Hematopoietic multipotent progenitor cell treated with erythropoietin and hydrocortisone succinate and interleukin-3 and kit ligand, for 15 days (in vitro differentiated cells): ENCODE data around the gene SAMD4B.
A peak's percentile ranks its signal among the peaks of the same experiment; 100 is the strongest.
"Not testable (repeated sequence)": the region's sequence is repeated elsewhere in the genome, so short reads cannot be mapped to it uniquely, and the experiment has no call there.

Experiments
- DNase-seq: peaks from one replicate; pipeline ENCODE4 v3.0.0-alpha.2; 2015; ENCODE audit warnings: low spot score

SAMD4B gene

DNA sequence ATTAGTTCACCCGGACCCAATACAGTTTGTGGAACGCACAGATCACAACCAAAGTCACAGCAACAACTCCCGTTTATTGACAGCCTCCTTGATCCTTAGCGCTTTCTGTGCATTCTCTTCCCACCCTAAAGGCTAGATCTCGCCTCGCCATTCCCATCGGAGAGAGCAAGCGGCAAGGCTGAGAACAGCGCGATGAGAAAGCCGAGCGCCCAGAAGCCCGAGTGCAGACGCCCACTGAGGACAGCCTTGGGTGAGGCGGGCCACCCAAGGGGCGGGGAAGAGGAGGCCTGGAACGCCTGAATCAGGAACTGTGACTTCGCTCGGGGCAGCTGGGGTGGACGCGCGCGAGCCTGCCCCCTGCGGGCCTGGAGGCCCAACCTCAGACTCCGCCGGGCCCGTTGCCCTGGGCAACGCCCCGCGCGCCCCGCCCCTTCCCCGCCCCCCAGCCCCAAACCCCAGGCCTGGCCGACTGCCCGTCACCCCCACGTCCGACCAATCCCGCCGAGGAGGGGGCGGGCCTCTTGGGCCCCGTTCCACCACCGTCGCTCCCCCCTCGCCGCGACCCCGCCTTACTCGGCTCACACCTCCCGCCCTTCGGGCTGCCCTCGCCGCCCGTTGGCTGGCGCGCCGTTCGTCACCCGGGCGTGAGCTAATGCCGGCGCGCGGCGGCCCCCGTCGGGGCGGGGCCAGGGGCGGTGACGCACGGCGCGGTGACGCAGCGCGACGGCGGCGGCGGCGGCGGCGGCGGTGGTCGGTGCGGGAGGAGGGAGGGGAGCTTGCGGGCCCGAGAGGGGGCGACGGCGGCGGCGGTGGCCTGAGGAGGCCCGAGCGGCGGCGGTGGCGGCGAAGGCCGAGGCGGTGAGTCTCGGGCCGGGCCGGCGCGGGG lies at the start of gene SAMD4B:
TSS of gene SAMD4B (plus strand) at position 703 of the 886 bp plus-strand sequence. CDS start 14,473 bp downstream, outside the sequence.
- DNase-seq: peak; percentile 99

DNA sequence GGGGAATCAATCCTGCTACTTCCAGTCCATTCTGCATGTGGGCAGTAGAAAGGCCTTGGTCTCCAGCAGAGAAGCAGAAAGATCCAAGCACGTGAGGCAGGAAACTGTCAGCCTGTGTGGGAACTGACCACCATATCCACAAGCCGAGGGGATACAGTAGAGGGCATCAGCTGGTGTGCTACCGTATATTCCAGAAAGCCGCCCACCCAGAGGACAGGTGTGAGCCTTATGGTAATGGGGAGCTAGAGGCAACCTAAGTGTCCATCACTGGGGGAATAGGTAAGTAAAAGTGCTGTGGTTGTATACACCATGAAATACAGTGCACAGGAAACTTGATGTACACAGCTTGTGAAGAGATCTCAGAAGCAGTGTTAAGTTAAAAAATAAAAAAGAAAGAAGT lies 48.8 kb upstream of the SAMD4B start:
- no peak for DNase-seq

- DNase-seq: no peak
Measured at GRCh38 chr19:39296055-39296645, 46.1 kb upstream of the SAMD4B start, which contains the start of gene IFNL1. IFNL1 (plus strand) TSS chr19:39296407; CDS start chr19:39296422, 15 bp downstream.

DNA sequence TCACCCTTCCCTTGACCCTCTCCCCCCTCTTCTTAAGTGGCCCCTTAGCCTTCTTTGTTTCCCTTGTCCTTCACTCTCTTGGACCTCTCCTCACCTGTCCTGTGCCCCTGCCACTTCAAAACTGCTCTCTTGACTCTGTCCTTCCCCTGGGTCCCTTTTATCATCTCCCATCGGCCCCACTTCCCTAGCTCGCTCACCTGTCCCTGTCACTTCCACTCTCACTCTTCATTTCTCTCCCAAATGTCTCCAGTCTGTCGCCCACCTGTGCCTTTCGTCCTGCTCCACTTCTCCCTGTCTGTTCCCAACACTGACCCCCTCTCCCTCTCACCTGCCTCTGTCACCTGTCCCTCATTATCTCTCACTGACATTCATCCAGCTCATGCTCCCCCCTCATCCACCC lies 45.3 kb upstream of the SAMD4B start:
- DNase-seq: no peak

- DNase-seq: no peak
Measured at GRCh38 chr19:39297931-39298634, 44.1 kb upstream of the SAMD4B start.

DNA sequence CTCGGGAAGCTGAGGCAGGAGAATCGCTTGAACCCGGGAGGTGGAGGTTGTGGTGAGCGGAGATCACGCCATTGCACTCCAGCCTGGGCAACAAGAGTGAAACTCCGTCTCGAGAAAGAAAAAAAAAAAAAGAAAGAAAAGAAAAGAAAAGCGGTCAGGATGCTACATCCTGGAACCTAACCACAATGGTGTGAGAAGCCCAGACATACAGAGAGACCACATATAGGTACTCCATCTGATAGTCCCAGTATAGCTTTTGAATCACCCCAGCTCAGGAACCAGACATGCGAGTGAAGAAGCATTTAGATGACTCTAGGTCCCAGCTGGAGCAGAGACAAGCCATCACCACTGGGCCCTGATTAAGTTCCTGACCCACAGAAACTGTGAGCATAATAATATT lies 42.8 kb upstream of the SAMD4B start:
- DNase-seq: no peak

GRCh38 chr19:39299832-39300231 lies 42.4 kb upstream of the SAMD4B start:
- no peak for DNase-seq

DNA sequence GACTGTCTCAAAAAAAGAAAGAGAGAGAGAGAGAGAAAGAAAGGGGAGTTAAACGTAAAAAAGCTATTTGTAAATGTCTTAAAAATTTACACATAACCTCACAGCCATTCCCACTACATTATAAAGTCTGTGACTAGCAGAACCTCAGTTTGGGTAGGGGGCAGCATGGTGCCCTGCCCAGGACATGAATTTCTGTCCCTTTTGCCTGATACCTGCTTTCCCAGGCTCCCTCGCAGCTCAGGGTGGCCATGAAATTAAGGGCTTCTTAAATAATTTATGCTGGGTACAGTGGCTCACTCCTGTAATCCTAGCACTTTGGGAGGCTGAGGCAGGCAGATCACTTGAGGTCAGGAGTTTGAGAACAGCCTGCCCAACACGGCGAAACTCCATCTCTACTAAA lies 41.2 kb upstream of the SAMD4B start:
- DNase-seq: no peak

DNA sequence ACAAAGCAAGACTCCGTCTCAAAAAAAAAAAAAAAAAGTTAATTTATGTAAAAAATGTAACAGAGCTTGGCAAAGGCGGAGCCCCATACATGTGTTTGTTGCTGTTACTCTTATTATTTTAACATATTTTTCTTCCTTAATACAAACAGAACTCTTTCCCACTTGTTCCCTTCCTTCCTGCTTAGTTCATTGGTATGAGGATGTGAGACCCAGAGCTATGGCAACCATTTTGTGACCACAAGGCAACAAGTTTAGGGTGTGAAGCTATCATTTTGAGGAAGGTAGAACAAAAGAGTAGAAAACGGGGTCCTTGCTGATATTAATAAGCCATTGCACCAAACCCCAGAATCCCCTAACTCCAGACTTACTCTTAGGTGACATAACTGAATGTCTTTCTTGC lies 40.7 kb upstream of the SAMD4B start:
- DNase-seq: no peak

DNA sequence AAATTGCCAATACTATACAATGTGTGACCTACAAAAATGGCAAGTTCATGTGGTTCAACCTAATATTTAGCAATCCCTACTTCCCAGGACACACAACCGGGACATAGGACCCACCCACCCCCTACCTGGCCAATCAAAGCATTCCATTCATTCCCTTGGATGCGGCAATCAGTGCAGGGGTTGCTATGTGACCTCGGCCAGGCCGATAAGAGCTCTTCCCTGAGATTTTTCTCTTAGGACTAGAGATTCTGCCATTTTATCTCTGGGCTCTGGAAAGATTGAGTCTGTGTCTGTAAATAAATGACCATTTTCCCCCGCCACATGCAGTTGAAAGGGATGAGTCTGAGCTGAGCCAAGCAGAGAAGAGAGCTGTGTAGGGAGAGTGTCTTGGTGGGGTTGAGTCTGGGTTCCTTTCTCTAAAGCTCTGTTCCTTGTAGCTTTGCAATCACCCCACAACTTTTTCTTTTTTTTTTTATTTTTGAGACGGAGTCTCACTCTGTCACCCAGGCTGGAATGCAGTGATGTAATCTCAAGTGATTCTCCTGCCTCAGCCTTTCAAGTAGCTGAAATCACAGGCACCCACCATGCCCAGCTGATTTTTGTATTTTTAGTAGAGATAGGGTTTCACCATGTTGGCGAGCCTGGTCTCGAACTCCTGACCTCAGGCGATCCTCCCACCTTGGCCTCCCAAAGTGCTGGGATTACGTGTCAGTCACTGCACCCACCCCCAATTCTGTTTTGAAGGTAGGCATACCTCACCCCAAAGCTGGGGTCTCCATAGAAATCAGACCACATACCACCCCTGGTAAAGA lies 38.6 kb upstream of the SAMD4B start:
- DNase-seq: no peak

- DNase-seq: no peak
Measured at GRCh38 chr19:39304185-39304513, 38.1 kb upstream of the SAMD4B start.

DNA sequence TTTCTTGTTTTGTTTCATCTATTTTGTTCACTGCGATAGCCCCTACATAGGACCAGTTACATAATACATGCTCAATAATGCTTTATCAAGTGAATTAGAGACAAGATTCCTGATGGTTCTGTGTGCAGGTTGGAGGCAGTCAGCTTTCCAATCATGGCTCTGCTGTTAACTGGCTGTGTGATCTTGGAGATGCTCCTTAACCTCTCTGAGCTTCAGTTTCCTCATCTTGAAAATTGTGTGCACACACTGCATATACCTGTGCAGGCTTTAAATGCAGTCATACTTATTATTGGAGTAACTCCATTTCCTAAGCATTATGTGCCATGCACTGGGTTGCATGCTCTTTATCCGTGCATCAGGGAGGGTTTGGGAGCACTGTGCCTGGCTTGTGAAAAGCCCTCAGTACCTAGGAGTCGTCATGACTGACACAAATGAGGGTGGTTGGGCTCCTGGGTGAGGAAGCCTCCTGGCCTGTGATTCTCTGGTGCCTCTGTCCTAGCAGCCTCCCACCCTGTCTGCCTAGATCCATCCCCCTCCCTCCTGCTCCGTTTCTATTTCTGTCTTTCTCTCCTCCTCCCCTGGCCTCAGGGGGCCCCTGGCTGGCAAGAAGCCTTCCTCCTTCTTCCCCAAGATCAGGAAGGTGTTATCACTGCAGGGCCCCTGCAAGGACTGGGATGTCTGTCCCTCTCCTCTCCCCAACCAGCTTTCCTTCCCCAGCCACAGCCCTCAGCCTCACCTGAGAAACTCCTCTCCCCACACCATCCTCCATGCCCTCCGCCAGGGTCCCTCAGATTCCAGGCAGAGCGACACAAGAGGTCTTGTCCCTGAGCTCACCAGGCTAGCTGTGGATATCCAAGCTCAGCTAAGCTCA lies 37.3 kb upstream of the SAMD4B start:
- no peak for DNase-seq

- no peak for DNase-seq
Measured at GRCh38 chr19:39306075-39306474, 36.1 kb upstream of the SAMD4B start.

DNA sequence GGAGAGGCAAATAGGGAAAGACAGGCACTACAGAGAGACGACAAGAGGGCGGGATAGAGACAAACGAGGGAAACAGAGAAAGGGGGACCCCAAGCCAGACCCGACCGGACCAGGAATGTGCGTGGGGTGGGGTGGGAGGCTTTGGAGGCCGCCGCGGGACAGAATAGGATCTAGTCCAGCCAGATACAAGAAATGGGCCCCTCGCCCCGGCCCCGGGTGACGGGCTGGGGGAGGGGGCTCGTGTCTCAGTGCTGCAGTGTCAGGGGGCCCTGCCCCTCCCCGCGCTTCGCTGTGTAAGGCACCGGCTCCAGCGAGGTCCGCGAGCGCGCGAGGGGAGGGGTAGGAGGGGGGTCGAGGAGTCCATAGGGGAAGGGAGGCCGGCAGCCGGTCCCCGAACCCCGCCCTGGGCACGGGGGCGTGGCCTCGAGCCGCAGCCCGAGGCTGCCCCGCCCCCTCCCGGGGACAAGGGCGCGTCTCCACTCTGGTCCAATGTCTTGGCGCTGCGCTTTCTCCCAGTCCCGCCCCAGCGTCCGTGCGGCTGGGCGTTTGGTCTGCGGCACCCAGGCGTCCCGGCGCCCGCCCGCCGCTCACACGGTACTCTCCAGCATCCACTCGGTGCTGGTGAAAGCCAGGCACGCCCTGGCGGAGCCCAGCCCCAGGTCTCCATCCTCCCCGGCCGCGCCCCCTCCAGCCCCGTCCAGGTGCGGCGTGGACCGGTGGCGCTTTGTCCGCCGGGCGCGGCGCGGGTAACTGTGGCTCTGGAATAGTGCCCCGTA lies 35.0 kb upstream of the SAMD4B start:
- no peak for DNase-seq

GRCh38 chr19:39307822-39308530 lies 34.2 kb upstream of the SAMD4B start:
- no peak for DNase-seq

DNA sequence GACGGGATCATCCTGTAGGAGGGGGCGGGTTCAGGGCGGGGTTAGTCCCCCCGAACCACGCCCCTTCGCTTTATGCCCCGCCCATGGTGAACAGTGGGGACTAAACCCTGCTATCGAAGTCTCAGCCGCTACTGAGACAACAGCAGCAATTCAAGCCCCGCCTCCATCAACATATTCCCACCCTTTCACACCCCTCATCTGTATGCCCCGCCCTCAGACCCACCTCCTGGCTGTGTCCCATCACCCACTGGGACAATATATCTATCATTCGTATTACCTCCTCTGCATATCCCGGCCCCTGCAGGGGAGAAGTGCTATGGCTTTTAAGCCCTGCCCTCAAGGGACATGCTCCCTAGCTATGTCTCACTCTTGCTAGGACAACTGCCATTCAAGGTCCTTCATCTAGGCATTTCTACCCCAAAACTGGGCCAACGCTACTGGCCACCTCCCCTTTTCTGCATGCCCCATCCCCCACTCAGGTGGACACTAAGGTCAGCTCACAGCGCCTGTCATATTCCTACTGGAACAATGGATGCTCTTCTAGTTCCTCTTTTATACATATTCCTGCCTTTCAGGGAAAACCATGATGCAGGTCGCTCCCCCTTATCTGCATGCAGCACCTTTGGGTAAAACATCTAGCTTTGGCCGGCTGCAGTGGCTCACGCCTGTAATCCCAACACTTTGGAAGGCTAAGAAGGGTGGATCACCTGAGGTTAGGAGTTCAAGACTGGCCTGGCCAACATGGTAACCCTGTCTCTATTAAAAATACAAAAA lies 33.5 kb upstream of the SAMD4B start:
- DNase-seq: no peak

- DNase-seq: not testable (repeated sequence)
Measured at GRCh38 chr19:39309305-39309670, 32.9 kb upstream of the SAMD4B start.

- DNase-seq: no peak
Measured at GRCh38 chr19:39310558-39311311, 31.5 kb upstream of the SAMD4B start.
